Measurements from ENCODE around the gene PDE4B.

DNA sequence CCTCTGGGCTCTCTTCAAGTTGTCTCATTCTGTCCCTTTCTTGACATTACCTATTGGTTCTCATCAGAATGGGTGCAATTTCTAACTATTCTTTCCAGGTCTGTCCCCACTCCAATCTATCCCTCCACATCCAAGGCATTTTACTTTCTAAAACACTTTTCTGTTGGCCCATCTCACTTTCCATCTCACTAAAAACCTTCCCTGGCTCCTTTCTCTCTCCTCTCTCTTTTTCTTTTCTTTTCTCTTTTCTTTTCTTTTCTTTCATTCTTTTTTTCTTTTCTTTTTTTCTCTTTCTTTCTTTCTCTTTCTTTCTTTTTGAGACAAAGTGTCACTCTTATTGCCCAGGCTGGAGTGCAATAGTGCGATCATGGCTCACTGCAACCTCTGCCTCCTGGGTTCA, 462.1 kb downstream of the PDE4B start:
- TF ChIP-seq, protein P1, sequence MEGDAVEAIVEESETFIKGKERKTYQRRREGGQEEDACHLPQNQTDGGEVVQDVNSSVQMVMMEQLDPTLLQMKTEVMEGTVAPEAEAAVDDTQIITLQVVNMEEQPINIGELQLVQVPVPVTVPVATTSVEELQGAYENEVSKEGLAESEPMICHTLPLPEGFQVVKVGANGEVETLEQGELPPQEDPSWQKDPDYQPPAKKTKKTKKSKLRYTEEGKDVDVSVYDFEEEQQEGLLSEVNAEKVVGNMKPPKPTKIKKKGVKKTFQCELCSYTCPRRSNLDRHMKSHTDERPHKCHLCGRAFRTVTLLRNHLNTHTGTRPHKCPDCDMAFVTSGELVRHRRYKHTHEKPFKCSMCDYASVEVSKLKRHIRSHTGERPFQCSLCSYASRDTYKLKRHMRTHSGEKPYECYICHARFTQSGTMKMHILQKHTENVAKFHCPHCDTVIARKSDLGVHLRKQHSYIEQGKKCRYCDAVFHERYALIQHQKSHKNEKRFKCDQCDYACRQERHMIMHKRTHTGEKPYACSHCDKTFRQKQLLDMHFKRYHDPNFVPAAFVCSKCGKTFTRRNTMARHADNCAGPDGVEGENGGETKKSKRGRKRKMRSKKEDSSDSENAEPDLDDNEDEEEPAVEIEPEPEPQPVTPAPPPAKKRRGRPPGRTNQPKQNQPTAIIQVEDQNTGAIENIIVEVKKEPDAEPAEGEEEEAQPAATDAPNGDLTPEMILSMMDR (IDR thresholded peaks at IDR 0.05; ENCODE audit: poor library complexity, severe bottlenecking) = no peak
- TF ChIP-seq EZH2 (IDR thresholded peaks at IDR 0.05; ENCODE audit: borderline replicate concordance, insufficient read depth, low read length, poor library complexity, severe bottlenecking) (no peak), MXI1 (conservative IDR thresholded peaks at IDR 0.05; ENCODE audit: poor library complexity, severe bottlenecking) (no peak)

All from neural cell (in vitro differentiated cells).